LNCaP clone FGC (cell line): Measurements from ENCODE around the gene PARVA.

Experiments
- DNase-seq: peaks from one replicate; pipeline ENCODE4 v3.0.0-alpha.2; 2011; ENCODE audit warnings: low read depth
- H3K4me3 ChIP-seq: 2 replicates; pipeline ENCODE4 v1.5.1; 2011; ENCODE audit warnings: mild to moderate bottlenecking, low read depth, low read length, control low read depth
- CTCF ChIP-seq: IDR thresholded peaks from 2 replicates; pipeline ENCODE4 v1.5.1; 2012; ENCODE audit warnings: mild to moderate bottlenecking; ENCODE audit not compliant: control insufficient read depth, insufficient read depth; ENCODE audit errors: extremely low read depth

PARVA gene

GRCh38 chr11:12413141-12414052 lies 36.0 kb downstream of the PARVA start:
- DNase-seq: no peak
- no peak overlapping the region for H3K4me3 ChIP-seq
- TF ChIP-seq CTCF: no peak

- no peak for TF ChIP-seq CTCF
- H3K4me3 ChIP-seq: no peak overlapping the region
- no peak for DNase-seq
Observed at GRCh38 chr11:12414611-12415010, 37.2 kb downstream of the PARVA start.

- no peak for TF ChIP-seq CTCF
- H3K4me3 ChIP-seq: no peak overlapping the region
- DNase-seq: no peak
Observed at GRCh38 chr11:12415342-12415966, 38.1 kb downstream of the PARVA start.

GRCh38 chr11:12416552-12416951 lies 39.2 kb downstream of the PARVA start:
- DNase-seq: no peak
- no peak overlapping the region for H3K4me3 ChIP-seq
- no peak for TF ChIP-seq CTCF

GRCh38 chr11:12417691-12418611 lies 40.6 kb downstream of the PARVA start:
- DNase-seq: no peak
- no peak for TF ChIP-seq CTCF
- no peak overlapping the region for H3K4me3 ChIP-seq

GRCh38 chr11:12420040-12420439 lies 42.7 kb downstream of the PARVA start:
- DNase-seq: no peak
- no peak for TF ChIP-seq CTCF
- no peak overlapping the region for H3K4me3 ChIP-seq
